SK-N-SH treated with all-trans-retinoic acid at 6 μM for 48 hours (cell line): ENCODE results near the gene GABBR2.

Experiments
- ATAC-seq: fragments of 200-7000 bp; cut with Tn5 transposase; 3 replicates; pipeline ENCODE4 v1.9.1; 2020; ENCODE audit warnings: mild to moderate bottlenecking, moderate library complexity
- ARNTL ChIP-seq: fragments of 450-650 bp; formaldehyde crosslinking; IDR thresholded peaks from 2 replicates; pipeline ENCODE4 v1.5.0; 2020; ENCODE audit warnings: low read depth, mild to moderate bottlenecking, moderate library complexity, borderline replicate concordance
- BACH2 ChIP-seq: fragments of 250-450 bp; sonication (Bioruptor Pico); IDR thresholded peaks from 2 replicates; pipeline ENCODE4 v1.9.0; 2021; ENCODE audit warnings: mild to moderate bottlenecking, borderline replicate concordance
- CREB5 ChIP-seq: fragments of 250-450 bp; sonication (Bioruptor Pico); IDR thresholded peaks from 2 replicates; pipeline ENCODE4 v1.5.1; 2020; ENCODE audit warnings: low read depth, mild to moderate bottlenecking, moderate library complexity
- CSDC2 ChIP-seq: fragments of 250-450 bp; sonication (Bioruptor Pico); IDR thresholded peaks from 2 replicates; pipeline ENCODE4 v1.5.0; 2020; ENCODE audit warnings: mild to moderate bottlenecking, moderate library complexity
- CSRNP3 ChIP-seq: fragments of 250-450 bp; sonication (Bioruptor Pico); IDR thresholded peaks from 2 replicates; pipeline ENCODE4 v1.5.1; 2021; ENCODE audit warnings: mild to moderate bottlenecking, moderate library complexity
- ESRRG ChIP-seq: fragments of 250-450 bp; sonication (Bioruptor Pico); IDR thresholded peaks from 2 replicates; pipeline ENCODE4 v1.6.1; 2021; ENCODE audit warnings: mild to moderate bottlenecking
- GLIS3 ChIP-seq: fragments of 250-450 bp; sonication (Bioruptor Pico); IDR thresholded peaks from 2 replicates; pipeline ENCODE4 v1.5.0; 2020; ENCODE audit warnings: mild to moderate bottlenecking, moderate library complexity
- ISL1 ChIP-seq: fragments of 250-450 bp; sonication (Bioruptor Pico); IDR thresholded peaks from 2 replicates; pipeline ENCODE4 v2.1.2; 2022; ENCODE audit warnings: mild to moderate bottlenecking, moderate library complexity
- OSR1 ChIP-seq: fragments of 250-450 bp; sonication (Bioruptor Pico); IDR thresholded peaks from 2 replicates; pipeline ENCODE4 v1.8.0; 2022; ENCODE audit warnings: moderate library complexity, mild to moderate bottlenecking, inconsistent platforms
- PPARA ChIP-seq: fragments of 250-450 bp; sonication (Bioruptor Pico); IDR thresholded peaks from 2 replicates; pipeline ENCODE4 v1.5.0; 2020; ENCODE audit warnings: mild to moderate bottlenecking, borderline replicate concordance
- RARB ChIP-seq: fragments of 250-450 bp; sonication (Bioruptor Pico); IDR thresholded peaks from 2 replicates; pipeline ENCODE4 v1.8.0; 2021; ENCODE audit warnings: mild to moderate bottlenecking, moderate library complexity
- TCF4 ChIP-seq: fragments of 250-450 bp; sonication (Bioruptor Pico); IDR thresholded peaks from 2 replicates; pipeline ENCODE4 v1.8.0; 2021; ENCODE audit warnings: mild to moderate bottlenecking, moderate library complexity, borderline replicate concordance
- TOX ChIP-seq: fragments of 250-450 bp; sonication (Bioruptor Pico); IDR thresholded peaks from 2 replicates; pipeline ENCODE4 v1.8.0; 2021; ENCODE audit warnings: mild to moderate bottlenecking, moderate library complexity, borderline replicate concordance
- ZC3H10 ChIP-seq: fragments of 250-450 bp; sonication (Bioruptor Pico); IDR thresholded peaks from 2 replicates; pipeline ENCODE4 v1.5.1; 2021; ENCODE audit warnings: mild to moderate bottlenecking, moderate library complexity
- ZFP3 ChIP-seq: fragments of 250-450 bp; sonication (Bioruptor Pico); IDR thresholded peaks from 2 replicates; pipeline ENCODE4 v1.5.0; 2020; ENCODE audit warnings: mild to moderate bottlenecking, moderate library complexity
- ZFP30 ChIP-seq: fragments of 450-650 bp; formaldehyde crosslinking; IDR thresholded peaks from 2 replicates; pipeline ENCODE4 v1.5.0; 2022; ENCODE audit warnings: mild to moderate bottlenecking, moderate library complexity
- ZNF565 ChIP-seq: fragments of 450-650 bp; formaldehyde crosslinking; conservative IDR thresholded peaks from 2 replicates; pipeline ENCODE4 v1.5.0; 2020; ENCODE audit warnings: low read depth, mild to moderate bottlenecking, moderate library complexity
- ZNF8 ChIP-seq: fragments of 450-650 bp; formaldehyde crosslinking; IDR thresholded peaks from 2 replicates; pipeline ENCODE4 v1.5.0; 2020; ENCODE audit warnings: mild to moderate bottlenecking, moderate library complexity
- TF ChIP-seq, protein P1 (sequence below): fragments of 250-450 bp; sonication (Bioruptor Pico); IDR thresholded peaks from 2 replicates; pipeline ENCODE4 v1.5.0; 2020; ENCODE audit warnings: mild to moderate bottlenecking, moderate library complexity
- TF ChIP-seq, protein P2 (sequence below): fragments of 250-450 bp; sonication (Bioruptor Pico); IDR thresholded peaks from 2 replicates; pipeline ENCODE4 v1.8.0; 2020; ENCODE audit warnings: mild to moderate bottlenecking, moderate library complexity, borderline replicate concordance

Gene GABBR2

DNA sequence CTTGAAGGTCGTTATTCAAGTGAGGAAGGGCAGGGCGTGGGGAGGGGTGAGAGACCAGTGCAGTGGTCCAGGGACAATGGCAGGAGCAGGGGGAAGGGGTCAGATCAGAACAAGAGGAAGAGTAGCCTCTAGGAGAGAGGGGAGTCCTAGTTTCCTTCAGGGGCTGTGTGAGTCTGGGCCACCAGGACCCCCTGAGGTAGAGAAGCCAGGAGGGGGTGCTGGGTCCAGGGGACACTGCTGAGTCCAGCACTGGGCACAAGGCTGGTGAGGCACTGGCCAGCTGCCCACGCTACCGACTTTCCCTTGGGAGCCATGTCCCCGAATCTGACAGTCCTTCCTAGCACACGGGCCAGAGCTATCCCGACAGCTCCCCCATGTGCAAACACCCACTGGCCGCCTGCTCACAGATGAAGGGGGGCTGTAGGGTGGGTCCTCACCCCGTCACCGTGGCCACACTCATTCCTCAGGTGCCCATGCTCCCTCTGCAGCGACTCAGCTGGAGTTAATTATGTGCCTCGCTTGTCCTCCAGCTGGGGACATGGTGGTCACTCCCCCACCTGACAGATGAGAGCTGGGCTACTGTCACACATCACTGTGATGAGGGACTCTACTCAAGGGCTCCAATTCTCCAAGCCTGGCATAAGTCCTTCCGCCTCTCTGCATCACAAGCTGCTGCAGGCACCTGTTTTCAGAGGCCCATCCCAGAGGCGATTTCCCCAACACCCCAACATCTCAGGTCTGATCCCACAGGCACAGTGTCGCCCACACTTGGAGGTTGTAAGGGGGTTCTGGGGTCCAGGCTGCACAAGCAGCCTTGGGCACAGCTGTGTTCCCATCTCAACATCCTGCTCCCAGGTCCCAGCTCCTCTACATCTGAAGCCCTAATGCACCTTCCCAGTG lies 115.1 kb downstream of the GABBR2 start:
- no peak for TF ChIP-seq CSDC2 (CRISPR knock-in tag)
- no peak for TF ChIP-seq OSR1 (CRISPR knock-in tag)
- TF ChIP-seq ZC3H10 (CRISPR knock-in tag), result no peak
- no peak for TF ChIP-seq ARNTL
- TF ChIP-seq, protein P1, sequence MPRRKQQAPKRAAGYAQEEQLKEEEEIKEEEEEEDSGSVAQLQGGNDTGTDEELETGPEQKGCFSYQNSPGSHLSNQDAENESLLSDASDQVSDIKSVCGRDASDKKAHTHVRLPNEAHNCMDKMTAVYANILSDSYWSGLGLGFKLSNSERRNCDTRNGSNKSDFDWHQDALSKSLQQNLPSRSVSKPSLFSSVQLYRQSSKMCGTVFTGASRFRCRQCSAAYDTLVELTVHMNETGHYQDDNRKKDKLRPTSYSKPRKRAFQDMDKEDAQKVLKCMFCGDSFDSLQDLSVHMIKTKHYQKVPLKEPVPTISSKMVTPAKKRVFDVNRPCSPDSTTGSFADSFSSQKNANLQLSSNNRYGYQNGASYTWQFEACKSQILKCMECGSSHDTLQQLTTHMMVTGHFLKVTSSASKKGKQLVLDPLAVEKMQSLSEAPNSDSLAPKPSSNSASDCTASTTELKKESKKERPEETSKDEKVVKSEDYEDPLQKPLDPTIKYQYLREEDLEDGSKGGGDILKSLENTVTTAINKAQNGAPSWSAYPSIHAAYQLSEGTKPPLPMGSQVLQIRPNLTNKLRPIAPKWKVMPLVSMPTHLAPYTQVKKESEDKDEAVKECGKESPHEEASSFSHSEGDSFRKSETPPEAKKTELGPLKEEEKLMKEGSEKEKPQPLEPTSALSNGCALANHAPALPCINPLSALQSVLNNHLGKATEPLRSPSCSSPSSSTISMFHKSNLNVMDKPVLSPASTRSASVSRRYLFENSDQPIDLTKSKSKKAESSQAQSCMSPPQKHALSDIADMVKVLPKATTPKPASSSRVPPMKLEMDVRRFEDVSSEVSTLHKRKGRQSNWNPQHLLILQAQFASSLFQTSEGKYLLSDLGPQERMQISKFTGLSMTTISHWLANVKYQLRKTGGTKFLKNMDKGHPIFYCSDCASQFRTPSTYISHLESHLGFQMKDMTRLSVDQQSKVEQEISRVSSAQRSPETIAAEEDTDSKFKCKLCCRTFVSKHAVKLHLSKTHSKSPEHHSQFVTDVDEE (CRISPR knock-in tag), result no peak
- no peak for TF ChIP-seq ISL1 (CRISPR knock-in tag)
- no peak for TF ChIP-seq ZNF8 (CRISPR knock-in tag)
- TF ChIP-seq ESRRG, result no peak
- TF ChIP-seq GLIS3 (CRISPR knock-in tag), result no peak
- TF ChIP-seq RARB (CRISPR knock-in tag), result no peak
- no peak for TF ChIP-seq CREB5
- TF ChIP-seq CSRNP3, result no peak
- TF ChIP-seq ZFP30 (CRISPR knock-in tag), result no peak
- TF ChIP-seq, protein P2, sequence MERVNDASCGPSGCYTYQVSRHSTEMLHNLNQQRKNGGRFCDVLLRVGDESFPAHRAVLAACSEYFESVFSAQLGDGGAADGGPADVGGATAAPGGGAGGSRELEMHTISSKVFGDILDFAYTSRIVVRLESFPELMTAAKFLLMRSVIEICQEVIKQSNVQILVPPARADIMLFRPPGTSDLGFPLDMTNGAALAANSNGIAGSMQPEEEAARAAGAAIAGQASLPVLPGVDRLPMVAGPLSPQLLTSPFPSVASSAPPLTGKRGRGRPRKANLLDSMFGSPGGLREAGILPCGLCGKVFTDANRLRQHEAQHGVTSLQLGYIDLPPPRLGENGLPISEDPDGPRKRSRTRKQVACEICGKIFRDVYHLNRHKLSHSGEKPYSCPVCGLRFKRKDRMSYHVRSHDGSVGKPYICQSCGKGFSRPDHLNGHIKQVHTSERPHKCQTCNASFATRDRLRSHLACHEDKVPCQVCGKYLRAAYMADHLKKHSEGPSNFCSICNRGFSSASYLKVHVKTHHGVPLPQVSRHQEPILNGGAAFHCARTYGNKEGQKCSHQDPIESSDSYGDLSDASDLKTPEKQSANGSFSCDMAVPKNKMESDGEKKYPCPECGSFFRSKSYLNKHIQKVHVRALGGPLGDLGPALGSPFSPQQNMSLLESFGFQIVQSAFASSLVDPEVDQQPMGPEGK (CRISPR knock-in tag), result no peak
- no peak for TF ChIP-seq BACH2 (CRISPR knock-in tag)
- TF ChIP-seq, all 23 proteins: peak for 0
- no peak for ATAC-seq

DNA sequence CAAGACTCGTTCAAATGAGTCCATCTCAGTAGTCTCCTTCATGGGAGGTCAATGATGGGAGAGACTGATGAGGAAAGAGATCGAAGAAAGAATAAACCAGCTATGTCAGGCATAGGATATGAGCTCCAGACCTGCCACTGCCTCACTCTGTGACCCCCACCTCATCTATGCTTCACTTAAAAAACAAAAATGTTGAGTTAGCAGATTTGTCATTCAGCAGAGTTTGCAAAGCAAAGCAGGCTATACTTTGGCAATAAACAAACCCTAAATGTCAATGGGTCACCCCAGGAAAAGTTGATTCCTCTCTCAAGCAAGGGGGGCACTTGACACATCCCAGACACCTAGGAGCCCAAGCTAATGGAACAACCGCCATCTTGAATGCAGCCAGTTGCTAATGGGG lies 117.0 kb downstream of the GABBR2 start:
- ATAC-seq, result no peak
- TF ChIP-seq TOX (CRISPR knock-in tag), result no peak
- TF ChIP-seq, all 23 proteins: peak for 0

- ATAC-seq, result no peak
- no peak for TF ChIP-seq CREB5
- TF ChIP-seq ZNF565 (CRISPR knock-in tag), result no peak
- no peak for TF ChIP-seq PPARA
- TF ChIP-seq ZFP30 (CRISPR knock-in tag), result no peak
- no peak for TF ChIP-seq CSDC2 (CRISPR knock-in tag)
- TF ChIP-seq ZNF8 (CRISPR knock-in tag), result no peak
- TF ChIP-seq TOX (CRISPR knock-in tag), result no peak
- TF ChIP-seq, protein P2 (CRISPR knock-in tag), result no peak
- no peak for TF ChIP-seq ZFP3 (CRISPR knock-in tag)
- TF ChIP-seq ZC3H10 (CRISPR knock-in tag), result no peak
- no peak for TF ChIP-seq TCF4 (CRISPR knock-in tag)
- no peak for TF ChIP-seq ISL1 (CRISPR knock-in tag)
- no peak for TF ChIP-seq ESRRG
- TF ChIP-seq, protein P1 (CRISPR knock-in tag), result no peak
- no peak for TF ChIP-seq CSRNP3
- TF ChIP-seq GLIS3 (CRISPR knock-in tag), result no peak
Measured at GRCh38 chr9:98590101-98590500, 118.6 kb downstream of the GABBR2 start.
